Activated T-cell treated with anti-CD3 and anti-CD28 coated beads, Interleukin-2, amount 50 U/mL, for 4 hours (primary cell): ENCODE data around the gene DGCR2. TPM values are rescaled to one million over a fixed set of nuclear protein-coding genes. Genes with fewer than 3 reads are reported as not detected.
"Not testable (repeated sequence)": the region's sequence is repeated elsewhere in the genome, so short reads cannot be mapped to it uniquely, and the experiment has no call there.

Source experiments
- ATAC-seq, 2 donors: fragments of 200-7000 bp; cut with Tn5 transposase; one replicate each; pipeline ENCODE4 v1.10.0; 2021
- DNase-seq: peaks from one replicate; pipeline ENCODE4 v3.0.0-alpha.2; 2020
- H3K27me3 Mint-ChIP-seq: one replicate; pipeline ENCODE4 v1.8.0; 2021; ENCODE audit warnings: low read depth, mixed read lengths
- H3K36me3 Mint-ChIP-seq: one replicate; pipeline ENCODE4 v1.8.0; 2022; ENCODE audit warnings: mixed read lengths; ENCODE audit not compliant: insufficient read depth
- H3K4me1 Mint-ChIP-seq: one replicate; pipeline ENCODE4 v1.8.0; 2021; ENCODE audit warnings: low read depth, mixed read lengths
- H3K4me3 Mint-ChIP-seq: one replicate; pipeline ENCODE4 v1.8.0; 2021; ENCODE audit warnings: mild to moderate bottlenecking, moderate library complexity, mixed read lengths
- H3K9me3 Mint-ChIP-seq: one replicate; pipeline ENCODE4 v1.8.0; 2021; ENCODE audit warnings: mixed read lengths
- total RNA-seq, 3 donors: library from RNA; stranded (reverse); gene quantifications; one replicate each; pipeline ENCODE4 v1.2.1, GENCODE V29; 2021

DGCR2 gene
- total RNA-seq, 3 donors from 2014 or later: 25.8 to 27.7 (median 27.0) TPM

DNA sequence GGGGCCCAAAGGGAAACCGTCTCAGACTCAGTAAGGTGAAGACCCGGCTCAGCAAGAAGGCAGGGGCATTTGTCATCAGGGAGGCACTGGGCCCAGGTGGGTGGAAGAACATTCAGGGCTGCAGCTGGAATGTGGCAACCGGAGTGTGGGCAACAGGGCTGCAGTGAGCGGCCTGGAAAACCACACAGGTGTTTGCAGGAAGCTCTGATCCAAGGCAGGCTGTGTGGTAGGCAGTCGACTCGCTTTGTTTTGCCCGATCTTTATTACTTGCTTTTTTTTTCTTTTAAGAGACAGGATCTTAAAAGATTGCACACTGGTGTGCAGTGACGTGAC, 82.8 kb downstream of the DGCR2 start:
- no peaks in the 10 kb centered on the region for H3K27me3 Mint-ChIP-seq
- ATAC-seq (no peak), DNase-seq (no peak)
- no peaks in the 10 kb centered on the region for H3K9me3 Mint-ChIP-seq
- no peak overlapping the region for H3K4me3 Mint-ChIP-seq
- H3K36me3 Mint-ChIP-seq: peaks cover 21% of the 10 kb centered on the region
- H3K4me1 Mint-ChIP-seq: no peaks in the 10 kb centered on the region

DNA sequence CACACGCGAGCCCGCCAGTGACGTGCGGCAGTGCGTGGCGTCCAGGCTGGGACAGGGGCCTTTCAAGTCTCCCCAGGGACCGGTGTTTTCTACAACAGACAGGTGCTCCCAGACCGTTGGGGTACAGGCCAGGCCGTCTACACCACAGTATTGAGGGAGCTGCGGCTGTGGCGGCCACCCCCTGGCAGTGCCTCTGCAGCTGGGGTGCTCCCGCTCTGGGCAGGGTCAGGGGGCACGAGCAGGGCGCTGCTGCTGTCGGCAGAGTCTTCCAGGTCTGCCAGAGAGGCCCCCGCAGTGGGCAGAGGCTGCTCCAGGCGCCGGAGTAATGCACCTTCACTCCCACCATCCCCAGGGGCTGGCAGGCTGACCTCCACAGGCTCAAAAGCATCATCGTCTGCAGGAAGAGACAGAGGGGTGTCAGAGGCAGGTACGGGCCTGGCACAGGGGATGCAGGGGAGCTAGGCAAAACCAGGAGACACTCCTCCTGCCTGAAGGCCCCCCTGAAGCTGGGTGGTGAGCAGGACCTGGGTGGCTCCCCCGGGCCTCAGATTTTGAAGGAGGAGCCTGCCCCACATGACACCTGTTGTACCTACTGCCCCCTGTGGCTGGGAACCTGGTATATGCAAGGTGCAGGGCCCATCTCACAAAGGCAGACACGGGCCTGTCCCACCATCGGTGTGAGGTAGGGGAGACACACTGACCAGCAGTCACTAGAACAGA, 83.3 kb downstream of the DGCR2 start:
- Mint-ChIP-seq H3K9me3 (no peaks in the 10 kb centered on the region), H3K4me1 (no peaks in the 10 kb centered on the region), H3K4me3 (no peak overlapping the region), H3K36me3 (peaks cover 18% of the 10 kb centered on the region), H3K27me3 (no peaks in the 10 kb centered on the region)
- DNase-seq: no peak
- ATAC-seq: no peak

DNA sequence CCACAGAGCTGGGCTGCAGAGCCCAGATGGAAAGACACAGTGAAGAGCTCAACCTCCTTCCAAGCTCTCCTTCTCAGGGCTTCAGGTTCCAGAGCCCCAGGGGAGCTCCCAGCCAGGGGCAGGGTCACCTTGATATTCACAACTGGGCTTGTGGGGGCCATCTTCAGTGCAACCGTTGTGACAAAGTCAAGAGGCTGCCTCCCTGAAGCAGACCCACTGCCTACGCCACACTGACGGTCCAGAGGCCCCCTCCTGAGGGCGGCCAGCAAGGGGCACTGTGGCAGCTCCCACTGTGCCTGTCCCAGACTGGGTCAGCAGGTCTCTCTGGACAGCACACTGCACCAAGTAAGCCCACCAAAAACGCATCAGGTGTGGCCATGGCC, 84.1 kb downstream of the DGCR2 start:
- ATAC-seq (no peak), DNase-seq (no peak)
- no peaks in the 10 kb centered on the region for H3K4me1 Mint-ChIP-seq
- no peaks in the 10 kb centered on the region for H3K27me3 Mint-ChIP-seq
- no peaks in the 10 kb centered on the region for H3K9me3 Mint-ChIP-seq
- peaks cover 16% of the 10 kb centered on the region for H3K36me3 Mint-ChIP-seq
- no peak overlapping the region for H3K4me3 Mint-ChIP-seq

DNA sequence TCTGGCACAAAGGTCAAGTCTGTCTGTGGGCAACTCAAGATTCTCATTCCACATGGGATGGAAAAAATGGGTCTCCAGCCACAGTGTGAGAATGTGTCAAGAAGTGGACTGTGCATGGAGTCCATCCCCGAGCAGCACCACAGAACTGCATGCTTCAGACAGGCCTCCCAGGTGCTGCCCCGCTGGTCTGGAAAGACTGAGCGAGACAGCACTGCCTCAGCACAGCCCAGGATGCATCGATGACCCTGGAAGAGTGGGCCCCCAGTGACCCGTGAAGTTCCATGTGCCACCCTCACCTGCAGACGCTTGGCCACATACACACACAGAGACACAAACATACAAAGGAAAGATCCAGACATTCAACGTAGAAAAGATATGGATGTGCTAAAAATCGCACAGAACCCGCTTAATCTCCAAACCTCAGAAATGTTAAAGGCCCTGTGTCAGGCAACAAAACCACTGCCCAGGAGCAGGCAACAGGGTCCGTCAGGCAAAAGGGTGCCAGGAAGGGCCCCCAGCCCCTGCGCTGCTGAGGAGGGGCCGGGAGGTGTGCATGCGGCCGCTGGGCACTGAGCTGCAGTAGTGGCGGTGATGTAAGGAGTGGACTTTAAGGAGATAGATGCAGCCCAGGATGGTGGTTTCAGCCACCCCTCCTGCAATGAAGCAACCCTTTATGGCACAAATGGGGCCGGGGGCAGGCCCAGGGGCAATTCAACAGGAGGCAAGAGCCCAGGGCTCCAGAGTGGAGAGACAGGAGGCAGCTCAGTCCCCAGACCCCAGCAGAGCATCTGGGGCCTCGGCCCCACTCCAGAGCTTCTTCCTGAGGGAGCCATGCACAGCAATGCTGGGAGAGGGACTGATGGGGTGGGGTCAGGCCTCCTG, 84.7 kb downstream of the DGCR2 start:
- DNase-seq (no peak), ATAC-seq (no peak)
- H3K4me3 Mint-ChIP-seq: no peak overlapping the region
- H3K27me3 Mint-ChIP-seq: no peaks in the 10 kb centered on the region
- H3K9me3 Mint-ChIP-seq: no peaks in the 10 kb centered on the region
- no peaks in the 10 kb centered on the region for H3K4me1 Mint-ChIP-seq
- H3K36me3 Mint-ChIP-seq: peaks cover 11% of the 10 kb centered on the region

DNA sequence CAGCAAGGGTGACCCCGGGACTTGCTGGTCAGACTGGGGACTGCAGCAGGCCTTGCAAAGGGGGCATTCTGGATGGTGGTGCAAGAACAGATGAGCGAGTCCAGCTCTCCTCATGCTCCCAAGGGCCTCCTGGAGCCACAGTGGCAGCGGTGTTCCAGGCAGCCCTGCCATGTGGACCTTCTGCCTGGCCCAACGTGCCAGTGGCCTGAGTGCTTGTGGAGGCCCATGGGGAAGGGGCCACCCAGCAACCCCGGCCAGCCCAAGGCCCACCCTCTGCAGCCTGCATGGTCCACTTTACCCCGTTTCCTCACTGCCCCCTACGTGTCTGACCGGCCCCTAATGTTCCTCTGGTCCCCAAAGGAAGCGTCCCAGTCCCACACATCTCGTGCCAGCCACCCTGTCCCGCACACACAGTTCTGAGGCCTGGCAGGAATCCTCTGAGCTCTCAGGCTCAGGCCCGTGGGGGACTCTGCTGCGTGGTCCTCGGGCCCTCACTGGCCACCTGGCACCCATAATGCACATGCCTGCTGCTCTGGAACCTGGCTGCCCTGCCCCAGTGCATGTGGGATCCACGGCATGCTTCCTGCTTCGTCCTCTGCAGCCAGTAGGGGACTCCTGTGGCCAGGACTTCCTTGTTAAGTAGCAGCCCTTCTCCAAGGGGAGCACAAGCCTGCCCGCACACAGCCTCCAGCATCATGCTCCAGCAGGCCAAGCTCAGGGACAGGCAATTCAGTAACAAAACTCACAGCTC, 85.5 kb downstream of the DGCR2 start:
- ATAC-seq (no peak), DNase-seq (no peak)
- H3K36me3 Mint-ChIP-seq: peaks cover 6% of the 10 kb centered on the region
- no peaks in the 10 kb centered on the region for H3K27me3 Mint-ChIP-seq
- H3K9me3 Mint-ChIP-seq: no peaks in the 10 kb centered on the region
- H3K4me1 Mint-ChIP-seq: no peaks in the 10 kb centered on the region
- H3K4me3 Mint-ChIP-seq: no peak overlapping the region

DNA sequence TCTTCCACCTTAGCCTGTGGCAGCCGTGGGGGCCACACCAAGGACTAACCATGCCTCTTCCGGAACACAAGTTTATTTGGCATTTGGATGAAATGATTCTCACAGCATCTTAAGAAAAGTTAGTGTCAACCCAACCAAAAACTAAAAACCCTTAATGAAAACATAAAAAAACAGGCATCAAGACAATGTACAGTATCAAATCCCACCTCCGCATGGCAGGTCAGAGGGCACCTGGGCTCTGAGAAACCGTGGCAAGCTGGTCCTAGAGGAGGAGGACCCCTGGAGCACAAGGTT, 86.0 kb downstream of the DGCR2 start:
- Mint-ChIP-seq H3K4me1 (no peaks in the 10 kb centered on the region), H3K9me3 (no peaks in the 10 kb centered on the region), H3K36me3 (peaks cover 6% of the 10 kb centered on the region), H3K4me3 (no peak overlapping the region), H3K27me3 (no peaks in the 10 kb centered on the region)
- ATAC-seq (no peak), DNase-seq (no peak)

DNA sequence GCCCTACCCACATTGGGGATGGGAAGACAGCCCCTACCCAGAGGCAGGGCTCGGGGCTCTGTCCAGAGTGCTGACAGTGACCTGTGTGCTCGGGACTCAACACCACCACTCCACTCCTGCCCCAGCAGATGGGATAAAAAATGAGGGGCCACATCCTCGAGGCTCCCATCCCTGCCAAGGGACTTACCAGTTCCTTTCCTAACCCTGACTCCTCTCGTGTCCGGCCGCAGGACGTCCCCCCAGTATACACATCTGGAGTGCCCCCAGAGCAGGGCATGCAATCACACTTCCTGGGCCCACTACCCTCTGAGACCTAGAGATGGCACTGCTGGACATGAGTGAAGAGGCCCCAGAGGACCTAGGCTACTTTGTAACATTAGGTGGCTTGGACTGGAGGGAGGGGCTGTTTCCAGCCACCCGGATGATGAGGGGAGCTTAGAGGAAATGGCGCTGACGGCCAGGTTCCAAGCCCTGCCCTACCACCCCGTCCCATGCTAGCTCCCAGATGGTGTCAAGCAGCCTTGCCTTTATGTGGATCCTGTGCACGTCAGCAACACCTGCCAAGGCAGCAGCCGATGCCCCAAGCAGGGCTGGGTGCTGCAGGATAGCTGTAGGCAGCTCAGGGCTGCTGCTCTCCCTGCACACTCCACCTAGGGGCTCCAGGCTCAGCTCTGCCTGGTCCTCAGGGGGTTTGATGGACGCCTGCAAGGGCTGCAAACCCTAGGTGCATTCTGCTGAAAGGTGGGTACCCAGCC, 86.6 kb downstream of the DGCR2 start:
- H3K4me1 Mint-ChIP-seq: no peaks in the 10 kb centered on the region
- no peak overlapping the region for H3K4me3 Mint-ChIP-seq
- DNase-seq: no peak
- no peaks in the 10 kb centered on the region for H3K9me3 Mint-ChIP-seq
- peaks cover 3% of the 10 kb centered on the region for H3K36me3 Mint-ChIP-seq
- peaks cover 3% of the 10 kb centered on the region for H3K27me3 Mint-ChIP-seq
- no peak for ATAC-seq

DNA sequence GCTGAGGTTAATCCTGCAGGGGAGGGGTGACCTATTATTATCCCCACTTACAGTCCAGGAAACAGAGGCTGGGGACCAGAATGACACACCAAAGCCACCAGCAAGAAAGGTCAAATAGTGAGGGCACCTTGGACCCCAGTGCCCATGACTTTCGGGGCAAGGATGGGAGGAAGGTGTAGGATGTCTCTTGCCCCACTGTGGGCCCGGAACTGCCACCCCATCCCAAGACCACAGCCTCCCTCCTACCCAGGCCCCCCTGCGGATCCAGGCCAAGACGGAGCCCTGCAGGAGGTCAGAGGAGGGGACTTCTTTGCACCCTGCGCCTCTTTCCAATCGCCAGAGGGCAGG, 87.1 kb downstream of the DGCR2 start:
- ATAC-seq: not testable (repeated sequence)

DNA sequence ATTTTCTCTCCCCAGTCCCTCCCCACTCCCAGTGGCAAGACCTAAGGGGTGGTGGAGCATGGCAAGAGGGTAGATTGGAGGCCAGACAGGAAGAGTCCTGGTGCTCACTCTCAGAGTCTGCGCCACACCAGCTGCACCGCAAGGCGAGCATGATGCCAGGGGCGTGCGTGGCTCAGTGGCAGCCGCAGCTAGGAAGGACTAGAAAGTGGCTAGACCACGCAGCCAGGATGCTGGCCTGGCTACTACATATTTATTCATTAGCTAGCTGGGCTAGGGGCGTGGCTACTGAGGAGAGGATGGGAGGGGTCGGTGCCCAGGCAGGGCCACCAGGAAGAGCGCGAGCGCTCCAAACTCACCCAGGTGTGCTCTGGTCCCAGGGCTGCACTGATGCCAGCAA, 87.5 kb downstream of the DGCR2 start:
- H3K9me3 Mint-ChIP-seq, H3K4me3 Mint-ChIP-seq, H3K27me3 Mint-ChIP-seq, H3K4me1 Mint-ChIP-seq, DNase-seq, ATAC-seq, H3K36me3 Mint-ChIP-seq: not testable (repeated sequence)

More for the DNA sequence above, 87.1 kb downstream of the DGCR2 start:
- DNase-seq, H3K9me3 Mint-ChIP-seq, H3K4me3 Mint-ChIP-seq, H3K4me1 Mint-ChIP-seq, H3K27me3 Mint-ChIP-seq, H3K36me3 Mint-ChIP-seq: not testable (repeated sequence)

DNA sequence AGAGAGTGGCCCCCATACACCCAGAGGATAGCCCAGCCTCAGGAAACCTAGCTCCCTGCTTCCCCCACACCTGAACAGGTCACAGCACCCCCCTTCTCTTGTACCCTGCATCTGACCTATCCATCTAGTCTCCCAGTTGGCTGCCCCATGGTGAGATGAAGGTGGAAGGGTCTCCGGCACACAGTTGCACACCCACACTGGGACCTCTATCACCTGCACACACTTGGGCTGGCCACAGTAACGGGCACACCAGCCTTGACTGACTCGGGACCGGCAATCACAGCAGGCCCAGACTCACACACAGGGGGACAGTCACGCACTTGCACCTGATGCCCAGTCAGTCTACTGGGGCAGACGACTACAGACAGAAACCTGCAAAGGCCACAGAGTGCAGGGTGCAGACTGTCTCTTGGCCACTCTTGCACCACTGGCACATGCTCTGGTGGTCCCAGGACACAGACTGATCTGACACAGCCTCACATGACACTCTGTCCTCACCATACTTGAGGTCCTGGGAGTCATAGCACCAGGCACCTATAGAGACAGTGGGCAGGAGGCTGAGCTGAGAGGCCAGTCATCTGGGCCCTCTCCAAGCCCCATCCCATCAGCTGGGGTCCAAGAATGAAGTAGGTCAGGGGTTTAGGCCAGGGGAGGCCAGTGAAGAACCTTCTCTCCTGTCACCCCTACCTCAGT, 88.0 kb downstream of the DGCR2 start:
- not testable (repeated sequence) for H3K9me3 Mint-ChIP-seq, H3K27me3 Mint-ChIP-seq, H3K36me3 Mint-ChIP-seq, H3K4me1 Mint-ChIP-seq, ATAC-seq, DNase-seq, H3K4me3 Mint-ChIP-seq

DNA sequence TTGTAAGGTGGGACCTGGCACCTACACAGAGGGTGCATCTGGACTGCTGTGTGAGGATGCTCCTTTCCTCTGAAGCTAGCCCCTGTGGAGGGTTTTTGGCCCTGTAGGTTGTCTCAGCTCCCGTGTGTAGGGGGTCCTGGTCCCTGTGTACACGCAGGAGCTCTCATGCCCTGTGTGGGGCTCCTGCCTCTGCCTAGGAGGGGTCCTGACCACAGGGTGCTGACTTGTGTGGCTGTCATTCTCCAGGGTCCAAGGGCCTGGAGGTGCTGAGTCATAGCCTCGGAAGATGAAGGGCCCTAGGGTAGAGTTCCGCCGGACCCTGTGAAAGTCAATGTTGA, 88.7 kb downstream of the DGCR2 start:
- H3K4me3 Mint-ChIP-seq, H3K36me3 Mint-ChIP-seq, H3K4me1 Mint-ChIP-seq, DNase-seq, H3K27me3 Mint-ChIP-seq, ATAC-seq, H3K9me3 Mint-ChIP-seq: not testable (repeated sequence)

DNA sequence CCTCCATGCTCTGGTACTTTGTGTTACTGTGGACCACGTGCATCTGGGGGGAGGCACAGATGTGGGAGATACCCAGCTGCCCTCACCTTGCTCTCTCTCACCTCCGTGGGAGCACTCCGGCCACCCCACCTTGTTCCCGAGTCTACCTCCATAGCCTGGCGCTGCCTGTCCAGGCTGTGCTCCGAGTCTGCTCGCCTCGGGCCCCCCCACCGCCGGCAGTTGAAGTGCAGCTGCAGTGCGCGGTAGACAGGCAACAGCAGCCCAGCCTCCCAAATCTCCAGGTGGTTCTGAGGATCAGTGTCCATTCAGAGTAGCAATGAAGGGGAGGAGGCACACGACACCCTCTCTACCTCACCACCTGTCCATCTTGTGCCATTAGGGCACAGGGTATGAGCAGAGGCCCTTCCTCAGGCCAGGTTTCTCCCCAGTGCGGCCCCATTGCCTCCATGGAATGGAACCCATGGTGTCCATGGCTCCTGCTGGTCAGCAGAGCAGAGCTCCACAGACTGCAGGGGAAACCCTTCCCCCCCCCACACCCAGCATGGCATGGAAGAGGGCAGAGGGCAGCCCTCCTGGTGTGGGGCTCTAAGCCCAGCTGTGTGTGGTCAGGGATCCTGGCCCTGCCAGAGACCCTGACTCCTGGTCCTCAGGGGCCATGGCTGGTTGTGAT, 89.2 kb downstream of the DGCR2 start:
- H3K9me3 Mint-ChIP-seq, H3K36me3 Mint-ChIP-seq, ATAC-seq, DNase-seq, H3K4me1 Mint-ChIP-seq, H3K4me3 Mint-ChIP-seq: not testable (repeated sequence)
- H3K27me3 Mint-ChIP-seq: peaks cover 14% of the 10 kb centered on the region

DNA sequence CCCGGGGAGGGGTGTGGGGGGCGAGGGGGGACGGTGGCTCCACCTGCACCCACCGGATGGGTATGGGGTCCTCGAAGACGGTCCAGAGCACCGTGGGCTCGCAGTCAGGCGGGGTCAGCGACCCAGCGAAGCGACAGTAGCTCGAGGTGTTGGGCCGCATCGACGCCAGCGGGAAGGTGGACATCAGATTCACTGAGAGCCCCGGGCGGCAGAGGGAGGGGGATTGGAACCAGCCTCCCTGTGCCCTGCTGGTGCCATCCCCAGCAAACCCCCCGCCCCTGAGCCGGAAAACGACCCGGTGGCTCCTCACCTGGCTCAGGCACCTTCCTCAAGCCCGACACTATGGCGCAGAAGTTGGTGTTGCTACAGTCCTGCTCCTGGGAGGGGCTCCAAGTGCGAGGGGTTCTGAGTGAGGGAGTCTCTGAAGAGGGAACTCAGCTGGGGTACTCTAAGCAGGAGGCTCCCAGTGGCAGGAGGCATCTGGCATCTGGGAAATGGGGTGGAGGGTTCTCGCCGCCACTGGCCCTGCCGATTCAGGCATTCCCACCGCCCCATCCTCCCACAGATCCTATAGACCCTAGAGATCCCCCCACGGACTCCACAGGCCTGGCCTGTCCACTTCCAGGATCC, 89.9 kb downstream of the DGCR2 start:
- H3K4me1 Mint-ChIP-seq, H3K4me3 Mint-ChIP-seq, H3K36me3 Mint-ChIP-seq: not testable (repeated sequence)

More for the DNA sequence above, 89.9 kb downstream of the DGCR2 start:
- not testable (repeated sequence) for H3K9me3 Mint-ChIP-seq, ATAC-seq, DNase-seq
- peaks cover 20% of the 10 kb centered on the region for H3K27me3 Mint-ChIP-seq
